GM20000 (cell line): ENCODE data around the gene HNRNPDL.

Source experiments
- DNase-seq: peaks from one replicate; pipeline ENCODE4 v3.0.0; 2012; ENCODE audit warnings: low spot score
- TF ChIP-seq, protein P1 (sequence below): IDR thresholded peaks from 2 replicates; pipeline ENCODE4 v1.5.1; 2012; ENCODE audit warnings: mild to moderate bottlenecking, control low read depth; ENCODE audit errors: extremely low read depth, missing control alignments

HNRNPDL gene

DNA sequence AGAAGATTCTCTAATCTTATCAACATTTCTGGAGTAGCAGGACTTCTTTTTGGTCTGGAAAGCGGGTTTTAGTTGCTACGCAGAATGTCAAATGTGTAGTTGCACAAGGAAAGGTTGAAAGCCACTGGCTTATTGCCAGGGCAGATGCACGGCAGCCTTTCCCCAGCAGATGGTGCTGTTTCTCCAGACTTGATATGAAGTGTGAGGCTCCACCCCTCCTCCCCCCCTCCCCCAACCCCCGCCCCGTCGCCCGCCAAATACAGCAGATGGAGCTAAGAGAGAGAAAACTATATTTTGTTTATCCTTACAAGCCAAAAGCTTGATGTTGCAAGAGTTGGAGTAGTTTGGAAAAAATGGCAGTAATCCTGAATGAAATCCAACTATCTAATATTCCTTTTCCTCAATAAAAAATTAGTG, 32.2 kb upstream of the HNRNPDL start:
- TF ChIP-seq, protein P1, sequence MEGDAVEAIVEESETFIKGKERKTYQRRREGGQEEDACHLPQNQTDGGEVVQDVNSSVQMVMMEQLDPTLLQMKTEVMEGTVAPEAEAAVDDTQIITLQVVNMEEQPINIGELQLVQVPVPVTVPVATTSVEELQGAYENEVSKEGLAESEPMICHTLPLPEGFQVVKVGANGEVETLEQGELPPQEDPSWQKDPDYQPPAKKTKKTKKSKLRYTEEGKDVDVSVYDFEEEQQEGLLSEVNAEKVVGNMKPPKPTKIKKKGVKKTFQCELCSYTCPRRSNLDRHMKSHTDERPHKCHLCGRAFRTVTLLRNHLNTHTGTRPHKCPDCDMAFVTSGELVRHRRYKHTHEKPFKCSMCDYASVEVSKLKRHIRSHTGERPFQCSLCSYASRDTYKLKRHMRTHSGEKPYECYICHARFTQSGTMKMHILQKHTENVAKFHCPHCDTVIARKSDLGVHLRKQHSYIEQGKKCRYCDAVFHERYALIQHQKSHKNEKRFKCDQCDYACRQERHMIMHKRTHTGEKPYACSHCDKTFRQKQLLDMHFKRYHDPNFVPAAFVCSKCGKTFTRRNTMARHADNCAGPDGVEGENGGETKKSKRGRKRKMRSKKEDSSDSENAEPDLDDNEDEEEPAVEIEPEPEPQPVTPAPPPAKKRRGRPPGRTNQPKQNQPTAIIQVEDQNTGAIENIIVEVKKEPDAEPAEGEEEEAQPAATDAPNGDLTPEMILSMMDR = peak; percentile 94
- DNase-seq = peak; percentile 78

DNA sequence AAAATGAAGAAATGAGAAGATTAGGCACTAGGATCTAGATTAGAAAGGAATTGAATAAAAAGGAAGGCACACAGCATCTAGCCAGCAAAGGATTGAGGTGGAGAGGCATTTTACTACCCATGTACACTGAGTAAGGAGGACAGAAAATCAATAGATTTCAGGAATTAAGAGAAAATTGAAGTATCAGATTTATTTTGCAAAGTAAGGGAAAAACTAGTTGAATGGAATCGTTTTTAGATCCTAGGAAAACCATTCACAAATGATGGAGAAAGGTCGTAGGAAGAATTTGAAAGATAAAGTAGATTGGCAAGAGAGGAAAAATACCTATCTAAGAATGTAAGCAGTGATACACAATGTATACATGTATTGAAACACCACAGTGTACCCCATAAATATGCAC, 31.4 kb upstream of the HNRNPDL start:
- TF ChIP-seq, protein P1 = no peak
- no peak for DNase-seq

DNA sequence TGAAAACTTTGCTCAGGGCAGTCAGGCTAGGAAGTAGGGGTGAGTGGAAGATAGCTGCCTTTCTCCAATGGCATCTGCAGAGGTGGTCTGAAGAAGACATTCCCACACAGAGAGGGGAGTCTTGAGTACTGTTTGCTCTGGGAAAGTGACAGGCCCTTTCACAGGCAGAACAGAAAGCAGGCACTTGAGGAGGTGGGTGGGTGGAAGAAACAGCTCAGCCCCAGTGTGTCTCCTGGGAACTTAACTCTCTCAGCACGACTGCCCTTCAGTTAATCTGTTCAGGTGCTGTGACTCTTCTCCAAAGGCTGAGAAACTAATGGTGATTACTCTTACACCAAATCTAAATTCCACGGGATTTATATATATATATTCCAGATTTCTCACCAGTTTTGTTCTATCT, 28.5 kb upstream of the HNRNPDL start:
- DNase-seq = peak; percentile 39
- TF ChIP-seq, protein P1 = no peak

DNA sequence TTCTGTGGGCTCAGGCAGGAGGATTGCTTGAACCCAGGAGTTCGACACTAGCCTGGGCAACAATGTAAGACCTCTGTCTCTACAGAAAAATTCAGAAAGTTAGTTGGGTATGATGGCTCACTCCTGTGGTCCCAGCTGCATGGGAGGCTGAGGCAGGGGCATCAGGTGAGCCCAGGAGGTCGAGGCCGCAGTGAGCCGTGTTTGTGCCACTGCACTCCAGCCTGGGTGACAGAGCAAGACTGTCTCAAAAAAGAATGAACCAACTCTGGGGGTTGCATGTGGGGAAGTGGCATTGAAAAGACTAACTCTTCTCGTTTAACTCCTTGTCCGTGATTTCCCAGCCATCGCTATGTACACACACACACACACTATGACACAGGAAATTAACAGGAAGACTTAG, 27.0 kb upstream of the HNRNPDL start:
- TF ChIP-seq, protein P1 = no peak
- no peak for DNase-seq

DNA sequence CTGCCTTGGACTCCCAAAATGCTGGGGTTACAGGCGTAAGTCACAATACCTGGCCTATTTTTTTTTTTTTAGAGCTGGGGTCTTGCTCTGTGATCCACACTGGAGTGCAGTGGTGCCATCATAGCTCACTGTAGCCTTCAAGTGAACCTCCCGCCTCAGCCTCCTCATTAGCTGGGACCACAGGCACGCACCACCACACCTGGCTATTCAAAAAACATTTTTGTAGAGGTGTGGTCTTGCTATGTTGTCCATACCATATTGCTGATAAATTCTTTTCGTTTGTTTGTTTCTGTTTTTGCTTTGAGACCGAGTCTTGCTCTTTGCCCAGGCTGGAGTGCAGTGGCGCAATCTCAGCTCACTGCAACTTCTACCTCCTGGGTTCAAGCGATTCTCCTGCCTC, 21.8 kb upstream of the HNRNPDL start:
- TF ChIP-seq, protein P1 = no peak
- DNase-seq = no peak

DNA sequence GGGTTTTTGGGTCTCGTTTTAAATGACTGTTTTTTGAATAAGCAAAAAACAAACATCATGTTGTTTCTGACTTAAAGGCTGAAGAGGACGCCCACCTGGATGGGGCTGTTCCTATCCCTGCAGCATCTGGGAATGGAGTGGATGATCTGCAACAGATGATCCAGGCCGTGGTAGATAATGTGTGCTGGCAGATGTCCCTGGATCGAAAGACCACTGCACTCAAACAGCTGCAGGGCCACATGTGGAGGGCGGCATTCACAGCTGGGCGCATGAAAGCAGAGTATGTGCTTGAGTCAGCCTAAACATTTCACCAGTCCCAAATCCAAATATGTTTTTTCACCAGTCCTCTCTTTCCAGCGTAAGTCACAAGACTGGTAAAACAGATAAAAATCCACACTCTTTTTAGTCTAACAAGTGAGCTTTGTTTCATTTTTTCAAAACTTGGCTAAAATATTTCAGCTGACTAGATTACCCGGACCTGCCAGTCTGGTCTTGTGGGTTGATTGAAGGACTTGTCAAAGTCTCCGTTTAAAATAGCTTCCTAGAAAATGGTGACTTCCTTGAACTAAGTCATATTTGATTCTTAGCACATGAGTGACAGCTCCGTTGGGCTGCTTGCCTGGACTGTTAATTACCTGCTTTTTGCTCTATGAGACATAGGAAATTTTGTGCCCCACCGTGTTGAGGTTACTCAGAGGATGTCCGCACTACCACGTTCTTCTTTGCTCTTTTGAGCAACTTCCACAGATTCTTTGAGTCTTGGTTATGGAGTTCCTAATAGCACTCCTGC, 20.9 kb upstream of the HNRNPDL start:
- TF ChIP-seq, protein P1 = no peak
- no peak for DNase-seq

DNA sequence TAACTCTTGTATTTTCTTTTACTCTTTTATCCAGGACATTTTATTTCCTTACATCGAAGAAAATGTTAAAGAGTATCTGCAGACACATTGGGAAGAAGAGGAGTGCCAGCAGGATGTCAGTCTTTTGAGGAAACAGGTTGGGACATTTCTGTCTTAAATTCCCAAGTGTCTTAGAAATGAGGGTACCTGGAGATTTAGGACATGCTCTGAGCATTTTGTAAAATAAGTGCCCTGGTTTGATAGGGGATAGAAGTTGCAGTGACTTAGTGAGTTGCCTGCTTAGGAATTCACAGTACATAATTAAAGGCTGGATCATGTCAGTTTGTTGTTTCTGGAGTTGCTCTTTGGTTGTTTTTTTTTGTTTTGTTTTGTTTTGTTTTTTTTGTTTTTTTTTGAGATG, 17.6 kb upstream of the HNRNPDL start:
- DNase-seq = no peak
- TF ChIP-seq, protein P1 = no peak
